ENCODE measurements around the gene PDE6C.

Gene PDE6C

DNA sequence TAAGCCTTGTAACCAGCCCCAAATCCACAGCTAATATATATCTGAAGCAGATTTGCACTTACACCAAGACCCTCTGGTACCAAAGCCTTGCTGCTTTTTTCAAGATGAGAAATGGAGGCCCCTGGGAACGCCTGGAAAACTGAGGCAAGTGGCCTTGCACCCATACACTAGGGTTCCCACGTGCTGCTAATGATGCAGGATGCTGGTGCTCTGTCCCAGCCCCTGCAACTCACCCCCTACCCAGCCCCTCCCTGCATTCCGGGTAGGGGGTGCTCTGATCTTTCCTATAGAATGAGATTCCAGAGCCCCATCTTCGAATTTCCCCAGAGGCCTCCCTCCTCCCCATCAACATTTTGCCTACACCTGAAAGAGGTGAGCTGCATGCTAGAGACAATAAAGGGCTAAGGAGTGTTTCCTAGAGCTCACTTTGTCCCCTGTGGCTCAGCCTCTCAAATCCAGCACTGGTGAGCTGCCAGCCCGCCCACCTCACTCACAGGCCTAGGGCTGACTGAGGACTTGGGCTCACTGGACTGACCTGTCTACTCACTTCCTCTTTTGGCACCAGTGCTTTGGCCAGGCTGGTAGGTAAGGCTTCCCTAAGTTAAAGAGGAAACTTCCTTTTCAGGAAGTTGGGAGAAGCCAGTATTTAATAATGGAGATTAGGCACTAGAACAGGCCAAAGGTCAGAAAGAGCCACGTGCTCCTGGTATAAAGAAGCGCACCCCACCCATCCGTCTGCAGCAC is 21.1 kb upstream of the PDE6C start:
- Histone ChIP-seq H3K27me3 (no peaks in the 10 kb centered on the region), H3K4me1 (peaks cover 0 to 5% (median 0%) of the 10 kb centered on the region in 10 experiments; a peak in 2 of 20 replicates), H3K9ac (no peak overlapping the region), H3K27ac (no peak overlapping the region), H4K20me1 (no peaks in the 10 kb centered on the region), H3K4me3 (no peak overlapping the region), H3K4me2 (no peak overlapping the region), H3K9me3 (replicated peaks in 1 of 11) (no peaks in the 10 kb centered on the region), H3K36me3 (no peaks in the 10 kb centered on the region)
- no peak for TF ChIP-seq Cebpa-rat (IDR thresholded peaks at IDR 0.05)

GRCh38 chr10:93593254-93593653 is 19.1 kb upstream of the PDE6C start:
- no peak for TF ChIP-seq Cebpa-rat (IDR thresholded peaks at IDR 0.05)
- Histone ChIP-seq H3K27me3 (no peaks in the 10 kb centered on the region), H3K36me3 (no peaks in the 10 kb centered on the region), H3K9me3 (replicated peaks in 1 of 11) (no peaks in the 10 kb centered on the region), H3K27ac (no peak overlapping the region), H3K4me3 (no peak overlapping the region), H3K4me1 (peaks cover 0 to 5% (median 0%) of the 10 kb centered on the region in 10 experiments; a peak in 2 of 20 replicates), H4K20me1 (no peaks in the 10 kb centered on the region), H3K9ac (no peak overlapping the region), H3K4me2 (no peak overlapping the region)

DNA sequence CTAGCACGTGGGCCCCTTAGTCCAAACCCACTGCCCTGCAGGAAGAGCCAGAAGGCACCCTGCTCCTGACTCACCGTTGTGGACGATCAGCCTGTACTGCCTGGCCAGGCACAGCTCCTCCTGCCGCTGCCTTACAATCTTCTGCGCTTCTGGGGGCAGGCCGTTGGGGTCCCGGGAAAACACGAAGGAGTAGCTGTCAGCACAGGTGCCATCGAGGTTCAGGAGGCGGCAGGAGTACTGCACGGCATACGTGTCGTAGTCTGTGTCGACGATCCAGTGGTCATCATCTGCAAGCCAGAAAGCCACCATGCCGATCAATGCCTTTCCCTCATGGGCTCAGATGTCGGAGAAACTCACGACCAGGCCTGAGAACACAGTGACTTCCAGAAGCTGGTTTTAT is 18.6 kb upstream of the PDE6C start:
- no peak overlapping the region for H3K4me3 ChIP-seq
- TF ChIP-seq Cebpa-rat (IDR thresholded peaks at IDR 0.05): no peak
- no peaks in the 10 kb centered on the region for H3K9me3 ChIP-seq (replicated peaks in 1 of 11)
- peaks cover 0 to 5% (median 0%) of the 10 kb centered on the region in 10 experiments; a peak in 2 of 20 replicates for H3K4me1 ChIP-seq
- H4K20me1 ChIP-seq: no peaks in the 10 kb centered on the region
- H3K9ac ChIP-seq: no peak overlapping the region
- H3K4me2 ChIP-seq: no peak overlapping the region
- no peak overlapping the region for H3K27ac ChIP-seq
- no peaks in the 10 kb centered on the region for H3K36me3 ChIP-seq
- H3K27me3 ChIP-seq: no peaks in the 10 kb centered on the region

DNA sequence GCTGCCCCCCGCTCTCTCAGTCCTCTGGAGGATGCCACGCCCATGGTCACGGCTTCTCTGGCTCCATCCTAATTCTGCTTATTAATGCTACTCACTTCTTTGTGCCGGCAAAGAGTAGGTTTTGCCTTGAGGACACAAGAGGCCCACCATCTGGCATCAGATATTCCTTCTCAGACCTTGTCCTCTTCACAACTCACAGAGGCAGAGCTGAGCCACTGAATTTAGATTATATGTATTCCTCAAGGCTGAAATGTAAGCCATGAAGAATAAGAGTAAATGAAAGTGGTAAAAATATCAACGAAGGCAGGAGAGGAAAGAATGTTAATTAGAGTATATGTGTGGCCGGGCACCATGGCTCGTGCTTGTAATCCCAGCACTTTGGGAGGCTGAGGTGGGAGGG is 17.8 kb upstream of the PDE6C start:
- Histone ChIP-seq H3K4me3 (no peak overlapping the region), H3K4me2 (no peak overlapping the region), H3K36me3 (no peaks in the 10 kb centered on the region), H3K9ac (no peak overlapping the region), H3K4me1 (peaks cover 0 to 5% (median 0%) of the 10 kb centered on the region in 10 experiments; a peak in 2 of 20 replicates), H3K27ac (no peak overlapping the region), H4K20me1 (no peaks in the 10 kb centered on the region), H3K27me3 (no peaks in the 10 kb centered on the region), H3K9me3 (replicated peaks in 1 of 11) (peaks cover 0 to under 1% (median 0%) of the 10 kb centered on the region in 11 experiments; a peak in 1 of 22 replicates)
- no peak for TF ChIP-seq Cebpa-rat (IDR thresholded peaks at IDR 0.05)

- H3K27me3 ChIP-seq: no peaks in the 10 kb centered on the region
- H3K4me3 ChIP-seq: no peak overlapping the region
- TF ChIP-seq Cebpa-rat (IDR thresholded peaks at IDR 0.05): no peak
- no peak overlapping the region for H3K4me2 ChIP-seq
- no peaks in the 10 kb centered on the region for H3K36me3 ChIP-seq
- no peaks in the 10 kb centered on the region for H4K20me1 ChIP-seq
- no peak overlapping the region for H3K9ac ChIP-seq
- H3K27ac ChIP-seq: no peak overlapping the region
- H3K9me3 ChIP-seq (replicated peaks in 1 of 11): peaks cover 0 to 11% (median 8%) of the 10 kb centered on the region in 11 experiments; a peak in 12 of 22 replicates
- H3K4me1 ChIP-seq: peaks cover 0 to 5% (median 0%) of the 10 kb centered on the region in 10 experiments; a peak in 2 of 20 replicates
Observed at GRCh38 chr10:93595378-93596161, 16.8 kb upstream of the PDE6C start.

- Histone ChIP-seq H3K27ac (no peak overlapping the region), H3K4me3 (no peak overlapping the region), H3K36me3 (no peaks in the 10 kb centered on the region), H3K9ac (no peak overlapping the region), H3K4me2 (no peak overlapping the region), H4K20me1 (no peaks in the 10 kb centered on the region), H3K27me3 (no peaks in the 10 kb centered on the region), H3K9me3 (replicated peaks in 1 of 11) (peaks cover 5 to 19% (median 13%) of the 10 kb centered on the region in 11 experiments; a peak in 19 of 22 replicates), H3K4me1 (no peaks in the 10 kb centered on the region; a peak in 1 of 20 replicates)
- no peak for TF ChIP-seq Cebpa-rat (IDR thresholded peaks at IDR 0.05)
Observed at GRCh38 chr10:93596539-93596938, 15.8 kb upstream of the PDE6C start.

DNA sequence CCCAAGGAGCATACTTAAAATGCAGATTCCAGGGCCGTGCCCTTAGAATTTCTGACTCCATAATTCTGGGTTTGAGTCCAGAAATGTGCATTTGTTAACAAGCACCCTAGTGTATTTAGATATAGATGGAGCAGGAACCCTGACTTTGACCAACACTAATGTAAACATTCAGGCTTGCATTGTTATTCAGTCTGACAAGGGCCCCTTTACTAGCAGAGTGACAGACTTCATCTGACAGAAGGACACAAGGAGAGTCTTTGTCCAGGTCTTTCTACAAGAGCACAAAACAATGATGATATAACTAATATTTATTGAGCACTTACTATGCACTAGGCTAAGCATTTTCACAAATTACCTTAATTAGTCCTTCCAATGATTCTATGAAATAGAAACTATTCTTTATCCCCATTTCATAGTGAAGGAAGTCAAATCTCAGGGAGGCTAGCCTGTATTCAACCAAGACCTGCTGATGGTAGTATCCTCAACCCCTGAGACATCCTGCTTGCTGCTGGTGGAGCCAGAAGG is 15.2 kb upstream of the PDE6C start:
- no peaks in the 10 kb centered on the region for H3K27me3 ChIP-seq
- H3K4me1 ChIP-seq: no peaks in the 10 kb centered on the region
- no peak overlapping the region for H3K9ac ChIP-seq
- peaks cover 5 to 20% (median 13%) of the 10 kb centered on the region in 11 experiments; a peak in 19 of 22 replicates for H3K9me3 ChIP-seq (replicated peaks in 1 of 11)
- TF ChIP-seq Cebpa-rat (IDR thresholded peaks at IDR 0.05): no peak
- H4K20me1 ChIP-seq: no peaks in the 10 kb centered on the region
- H3K36me3 ChIP-seq: no peaks in the 10 kb centered on the region
- H3K4me2 ChIP-seq: no peak overlapping the region
- H3K27ac ChIP-seq: no peak overlapping the region
- H3K4me3 ChIP-seq: no peak overlapping the region

GRCh38 chr10:93598157-93598556 is 14.2 kb upstream of the PDE6C start:
- Histone ChIP-seq H3K9ac (no peak overlapping the region), H3K4me2 (no peak overlapping the region), H3K27ac (no peak overlapping the region), H4K20me1 (no peaks in the 10 kb centered on the region), H3K9me3 (replicated peaks in 1 of 11) (peaks cover 5 to 20% (median 13%) of the 10 kb centered on the region in 11 experiments; a peak in 19 of 22 replicates), H3K4me1 (no peaks in the 10 kb centered on the region), H3K4me3 (no peak overlapping the region), H3K27me3 (no peaks in the 10 kb centered on the region), H3K36me3 (no peaks in the 10 kb centered on the region)
- TF ChIP-seq Cebpa-rat (IDR thresholded peaks at IDR 0.05): no peak

DNA sequence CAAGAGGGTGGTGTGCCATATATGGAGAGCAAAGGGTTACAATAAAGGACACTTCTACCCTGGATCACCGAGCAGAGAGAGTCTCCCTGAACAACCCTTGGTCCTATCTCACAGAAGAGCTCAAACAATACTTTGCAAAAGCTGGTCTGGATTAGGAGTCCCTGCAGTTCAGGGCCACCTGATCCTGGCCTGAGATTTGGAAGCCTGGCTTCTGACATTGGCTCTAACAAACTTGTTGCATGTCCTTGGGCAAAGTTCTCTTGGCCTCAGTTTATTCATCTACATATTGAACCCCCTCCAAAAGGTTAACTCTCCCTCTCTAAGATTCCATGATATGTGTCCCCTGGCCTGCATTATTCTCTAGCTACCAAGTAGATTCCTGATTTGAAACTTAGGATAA is 13.0 kb upstream of the PDE6C start:
- Histone ChIP-seq H3K4me3 (no peak overlapping the region), H3K27ac (no peak overlapping the region), H3K27me3 (no peaks in the 10 kb centered on the region), H3K9me3 (replicated peaks in 1 of 11) (peaks cover 5 to 20% (median 13%) of the 10 kb centered on the region in 11 experiments; a peak in 19 of 22 replicates), H3K4me2 (no peak overlapping the region), H3K36me3 (no peaks in the 10 kb centered on the region), H4K20me1 (no peaks in the 10 kb centered on the region), H3K4me1 (no peaks in the 10 kb centered on the region), H3K9ac (no peak overlapping the region)
- TF ChIP-seq Cebpa-rat (IDR thresholded peaks at IDR 0.05): no peak
